ENCODE data around the gene HHAT.

HHAT gene

DNA sequence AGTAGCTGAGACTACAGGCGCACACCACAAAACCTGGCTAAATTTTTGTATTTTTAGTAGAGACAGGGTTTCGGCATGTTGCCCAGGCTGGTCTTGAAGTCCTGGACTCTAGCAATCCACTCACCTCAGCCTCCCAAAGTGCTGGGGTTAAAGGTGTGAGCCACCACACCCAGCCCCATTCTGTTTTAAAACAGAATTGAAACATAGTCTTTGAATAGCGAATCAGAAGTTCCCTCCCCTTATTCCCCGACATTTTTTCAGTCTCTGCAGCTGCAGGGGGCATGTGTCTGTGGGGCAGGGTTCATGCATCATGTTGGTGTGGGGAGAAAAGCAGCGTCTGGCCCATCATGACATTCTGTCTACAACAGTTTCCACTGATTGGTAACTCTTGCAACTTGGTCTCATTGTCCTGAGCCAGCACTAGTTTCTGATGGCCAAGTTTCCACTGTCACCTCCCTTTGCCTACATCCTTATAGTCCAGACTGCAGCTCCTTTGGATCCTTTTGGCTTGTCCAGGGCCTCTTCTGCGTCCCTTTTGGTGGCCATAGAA is 15.6 kb upstream of the HHAT start:
- no peak overlapping the region for H3K27ac ChIP-seq
- no peak for TF ChIP-seq ZFX (IDR thresholded peaks at IDR 0.05; ENCODE audit: borderline replicate concordance)
- TF ChIP-seq, protein P1, sequence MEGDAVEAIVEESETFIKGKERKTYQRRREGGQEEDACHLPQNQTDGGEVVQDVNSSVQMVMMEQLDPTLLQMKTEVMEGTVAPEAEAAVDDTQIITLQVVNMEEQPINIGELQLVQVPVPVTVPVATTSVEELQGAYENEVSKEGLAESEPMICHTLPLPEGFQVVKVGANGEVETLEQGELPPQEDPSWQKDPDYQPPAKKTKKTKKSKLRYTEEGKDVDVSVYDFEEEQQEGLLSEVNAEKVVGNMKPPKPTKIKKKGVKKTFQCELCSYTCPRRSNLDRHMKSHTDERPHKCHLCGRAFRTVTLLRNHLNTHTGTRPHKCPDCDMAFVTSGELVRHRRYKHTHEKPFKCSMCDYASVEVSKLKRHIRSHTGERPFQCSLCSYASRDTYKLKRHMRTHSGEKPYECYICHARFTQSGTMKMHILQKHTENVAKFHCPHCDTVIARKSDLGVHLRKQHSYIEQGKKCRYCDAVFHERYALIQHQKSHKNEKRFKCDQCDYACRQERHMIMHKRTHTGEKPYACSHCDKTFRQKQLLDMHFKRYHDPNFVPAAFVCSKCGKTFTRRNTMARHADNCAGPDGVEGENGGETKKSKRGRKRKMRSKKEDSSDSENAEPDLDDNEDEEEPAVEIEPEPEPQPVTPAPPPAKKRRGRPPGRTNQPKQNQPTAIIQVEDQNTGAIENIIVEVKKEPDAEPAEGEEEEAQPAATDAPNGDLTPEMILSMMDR (IDR thresholded peaks at IDR 0.05), result no peak

DNA sequence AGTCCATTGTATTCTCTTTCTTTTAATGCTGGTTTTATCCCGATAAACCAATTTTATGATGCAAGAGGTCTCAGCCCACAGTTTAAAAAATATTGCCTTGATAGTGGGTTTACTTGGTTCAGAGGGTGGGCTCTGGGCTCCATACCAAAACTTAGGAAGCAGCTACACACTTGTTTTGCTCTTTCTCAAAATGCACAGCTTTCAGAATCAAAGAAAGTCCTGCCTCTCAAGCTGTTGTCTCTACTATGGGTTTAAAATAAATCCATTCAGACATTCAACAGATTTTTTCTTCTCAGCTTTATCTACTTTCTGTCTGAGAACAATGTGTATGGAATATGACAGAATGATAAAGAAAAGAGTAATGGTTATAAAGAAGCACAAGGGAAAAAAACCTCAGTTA is 14.8 kb upstream of the HHAT start:
- no peak overlapping the region for H3K27ac ChIP-seq
- TF ChIP-seq, protein P1 (IDR thresholded peaks at IDR 0.05), result no peak
- no peak for TF ChIP-seq ZFX (IDR thresholded peaks at IDR 0.05; ENCODE audit: borderline replicate concordance)

DNA sequence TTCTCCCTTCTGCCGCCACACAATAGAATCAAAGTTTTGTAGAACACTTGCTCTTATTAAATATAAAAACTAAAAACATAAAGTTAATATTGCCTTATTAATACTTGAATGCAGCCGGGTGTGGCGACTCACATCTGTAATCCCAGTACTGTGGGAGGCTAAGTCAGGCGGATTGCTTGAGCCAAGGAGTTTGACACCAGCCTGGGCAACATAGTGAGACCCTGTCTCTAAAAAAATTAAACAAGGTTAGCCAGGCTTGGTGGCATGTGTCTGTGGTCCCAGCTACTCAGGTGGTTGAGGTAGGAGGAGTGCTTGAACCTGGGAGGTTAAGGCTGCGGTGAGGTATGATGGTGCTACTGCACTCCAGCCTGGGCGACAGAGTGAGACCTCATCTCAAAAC is 13.2 kb upstream of the HHAT start:
- TF ChIP-seq, protein P1 (IDR thresholded peaks at IDR 0.05), result no peak
- TF ChIP-seq ZFX (IDR thresholded peaks at IDR 0.05; ENCODE audit: borderline replicate concordance), result no peak
- no peak overlapping the region for H3K27ac ChIP-seq

DNA sequence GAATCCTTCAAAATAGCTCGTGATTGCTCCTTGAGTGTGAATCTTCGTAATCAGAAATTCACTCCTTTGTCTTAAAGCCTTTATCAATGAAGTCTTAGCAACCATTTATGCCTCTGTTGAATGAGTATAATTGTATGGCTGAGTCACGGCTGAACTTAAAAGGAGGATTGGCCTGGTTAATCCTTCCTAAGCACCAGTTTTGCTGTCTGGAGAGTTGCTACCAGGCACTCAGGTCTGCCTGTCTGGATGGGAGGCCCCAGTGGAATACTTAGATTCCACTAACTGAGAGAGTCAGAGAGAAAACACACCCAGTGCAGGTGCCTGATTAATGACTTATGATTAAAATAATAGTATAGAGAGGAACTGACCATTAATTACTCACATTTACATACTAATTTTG is 7.6 kb upstream of the HHAT start:
- no peak for TF ChIP-seq ZFX (IDR thresholded peaks at IDR 0.05; ENCODE audit: borderline replicate concordance)
- TF ChIP-seq, protein P1 (IDR thresholded peaks at IDR 0.05), result no peak
- no peak overlapping the region for H3K27ac ChIP-seq

DNA sequence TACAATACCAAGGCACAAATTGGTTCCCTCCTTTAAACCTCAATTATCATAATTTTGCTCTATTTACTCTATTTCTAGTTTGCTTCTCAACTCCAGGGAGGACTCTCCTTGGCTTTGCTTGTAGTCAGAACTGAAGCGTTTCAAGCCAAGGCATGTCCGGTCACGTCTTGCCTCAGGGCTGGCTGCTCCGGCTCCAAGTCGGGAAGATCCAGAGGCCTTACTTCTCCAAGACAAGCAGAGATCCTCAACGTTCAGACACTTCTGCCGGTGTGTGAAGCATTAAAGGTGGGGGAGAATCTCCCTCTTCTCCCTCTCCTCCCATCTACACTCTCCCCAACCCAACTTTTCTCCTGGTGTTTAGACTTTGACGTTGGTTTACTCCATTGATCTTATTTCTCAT is 7.2 kb upstream of the HHAT start:
- H3K27ac ChIP-seq, result no peak overlapping the region
- no peak for TF ChIP-seq ZFX (IDR thresholded peaks at IDR 0.05; ENCODE audit: borderline replicate concordance)
- TF ChIP-seq, protein P1 (IDR thresholded peaks at IDR 0.05), result no peak

DNA sequence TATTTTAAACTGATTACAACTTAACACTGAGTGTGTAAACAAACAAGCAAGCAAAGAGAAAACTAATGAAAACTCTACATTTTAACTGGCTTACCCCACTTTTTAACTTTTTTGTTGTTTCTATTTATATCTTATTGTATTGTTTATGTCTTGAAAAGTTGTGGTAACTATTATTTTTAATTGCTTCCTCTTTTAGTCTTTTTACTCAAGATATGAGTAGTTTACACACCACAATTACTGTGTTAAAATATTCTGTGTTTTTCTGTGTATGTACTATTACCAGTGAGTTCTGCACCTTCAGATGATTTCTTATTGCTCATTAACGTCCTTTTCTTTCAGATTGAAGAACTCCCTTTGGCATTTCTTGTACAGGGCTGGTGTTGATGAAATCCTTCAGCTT is 4.7 kb upstream of the HHAT start:
- TF ChIP-seq, protein P1 (IDR thresholded peaks at IDR 0.05), result no peak
- no peak for TF ChIP-seq ZFX (IDR thresholded peaks at IDR 0.05; ENCODE audit: borderline replicate concordance)
- no peak overlapping the region for H3K27ac ChIP-seq

DNA sequence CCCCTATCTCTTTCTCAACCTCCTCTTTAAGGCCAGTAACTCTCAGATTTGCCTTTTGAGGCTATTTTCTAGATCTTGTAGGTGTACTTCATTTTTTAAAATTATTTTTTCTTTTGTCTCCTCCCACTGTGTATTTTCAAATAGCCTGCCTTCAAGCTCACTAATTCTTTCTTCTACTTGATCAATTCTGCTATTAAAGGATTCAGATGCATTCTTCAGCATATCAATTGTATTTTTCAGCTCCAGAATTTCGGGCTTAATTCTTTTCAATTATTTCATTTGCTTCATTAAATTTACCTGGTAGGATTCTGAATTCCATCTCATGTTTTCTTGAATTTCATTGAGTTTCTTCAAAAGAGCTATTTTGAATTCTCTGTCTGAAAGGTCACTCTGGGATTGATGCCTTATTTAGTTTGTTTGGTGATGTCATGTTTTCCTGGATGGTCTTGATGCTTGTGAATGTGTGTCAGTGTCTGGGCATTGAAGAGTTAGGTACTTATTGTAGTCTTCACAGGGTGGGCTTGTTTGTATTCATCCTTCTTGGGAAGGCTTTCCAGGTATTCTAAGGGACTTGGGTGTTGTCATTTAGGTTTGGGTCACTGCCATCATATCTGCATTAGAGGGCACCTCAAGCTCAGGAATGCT is 3.6 kb upstream of the HHAT start:
- no peak for TF ChIP-seq ZFX (IDR thresholded peaks at IDR 0.05; ENCODE audit: borderline replicate concordance)
- TF ChIP-seq, protein P1 (IDR thresholded peaks at IDR 0.05), result no peak
- H3K27ac ChIP-seq, result no peak overlapping the region

All from 22Rv1 (cell line).